NCI-H460 (cell line): Measurements from ENCODE around the gene CREBBP. TPM values are rescaled to one million over a fixed set of nuclear protein-coding genes. Genes with fewer than 3 reads are reported as not detected.

Source experiments
- DNase-seq: peaks from one replicate; pipeline ENCODE4 v3.0.0-alpha.2; 2016; ENCODE audit warnings: low read depth; ENCODE audit errors: extremely low read depth
- total RNA-seq: library from RNA; depleted of rRNA; stranded (reverse); fragments of >200 nt; shearing (Covaris generic); gene quantifications from 2 replicates; pipeline ENCODE4 v1.2.3, GENCODE V29; 2014

Gene CREBBP
- total RNA-seq, 1 experiment from 2014 or later: 15.8 TPM

GRCh38 chr16:3774156-3774767 lies 106.3 kb downstream of the CREBBP start:
- DNase-seq: no peak

GRCh38 chr16:3773663-3774062 lies 106.8 kb downstream of the CREBBP start:
- DNase-seq: no peak

- DNase-seq: no peak
Observed at GRCh38 chr16:3771513-3771912, 109.0 kb downstream of the CREBBP start.

GRCh38 chr16:3770530-3770929 lies 110.0 kb downstream of the CREBBP start:
- DNase-seq: no peak

- no peak for DNase-seq
Observed at GRCh38 chr16:3769942-3770341, 110.6 kb downstream of the CREBBP start.

GRCh38 chr16:3769013-3769412 lies 111.5 kb downstream of the CREBBP start:
- DNase-seq: no peak

- no peak for DNase-seq
Observed at GRCh38 chr16:3767333-3767986, 113.1 kb downstream of the CREBBP start.

GRCh38 chr16:3766177-3766576 lies 114.3 kb downstream of the CREBBP start:
- no peak for DNase-seq

- DNase-seq: no peak
Observed at GRCh38 chr16:3764409-3764808, 116.1 kb downstream of the CREBBP start.

GRCh38 chr16:3762107-3762750 lies 118.3 kb downstream of the CREBBP start:
- no peak for DNase-seq

- no peak for DNase-seq
Observed at GRCh38 chr16:3761375-3762106, 119.0 kb downstream of the CREBBP start.

GRCh38 chr16:3760518-3760917 lies 120.0 kb downstream of the CREBBP start:
- no peak for DNase-seq

GRCh38 chr16:3759736-3760135 lies 120.8 kb downstream of the CREBBP start:
- DNase-seq: no peak

GRCh38 chr16:3756113-3756512 lies 124.4 kb downstream of the CREBBP start:
- no peak for DNase-seq

GRCh38 chr16:3755249-3755648 lies 125.3 kb downstream of the CREBBP start:
- DNase-seq: no peak

GRCh38 chr16:3754772-3755171 lies 125.7 kb downstream of the CREBBP start:
- no peak for DNase-seq

- DNase-seq: no peak
Observed at GRCh38 chr16:3754081-3754703, 126.3 kb downstream of the CREBBP start.

- no peak for DNase-seq
Observed at GRCh38 chr16:3752984-3753383, 127.5 kb downstream of the CREBBP start.

- no peak for DNase-seq
Observed at GRCh38 chr16:3751878-3752277, 128.6 kb downstream of the CREBBP start.

- no peak for DNase-seq
Observed at GRCh38 chr16:3748307-3748706, 132.2 kb downstream of the CREBBP start.

- DNase-seq: no peak
Observed at GRCh38 chr16:3745751-3746355, 134.7 kb downstream of the CREBBP start.
